PC-9 (cell line): ENCODE results near the gene PCDHGA11. TPM values are rescaled to one million over a fixed set of nuclear protein-coding genes. Genes with fewer than 3 reads are reported as not detected.

Experiments
- BruUV-seq: library from RNA; stranded (reverse); fragments of 400-500 nt; replicated peaks from 2 replicates; lab custom pipeline; 2021; lab: Mats Ljungman, UMichigan
- CTCF ChIA-PET: fragments of 300-600 bp; sonication (Branson Sonifier 250); formaldehyde crosslinking; loops from one replicate; lab custom pipeline; 2022; ENCODE audit warnings: antibody characterized with exemption; lab: Charles Lee
- POLR2A ChIA-PET: fragments of 300-600 bp; sonication (Branson Sonifier 250); formaldehyde crosslinking; loops from one replicate; lab custom pipeline; 2022; ENCODE audit warnings: antibody characterized with exemption; ENCODE audit not compliant: unreplicated experiment; lab: Charles Lee
- DNase-seq, 2 experiments: peaks; one replicate each; pipeline versions ENCODE4 v3.0.0 to v3.0.0-alpha.2; 2015 to 2022; ENCODE audit warnings: mixed read lengths in 1 of 2
- H2AFZ ChIP-seq: fragments of 200-600 bp; sonication (generic); 2 replicates; pipeline ENCODE4 v1.8.1; 2017; ENCODE audit warnings: antibody characterized with exemption
- H3F3A ChIP-seq: fragments of 200-600 bp; sonication (generic); 2 replicates; pipeline ENCODE4 v1.8.1; 2017; ENCODE audit warnings: antibody characterized with exemption, mild to moderate bottlenecking, low read depth; ENCODE audit not compliant: insufficient read depth
- H3K27ac ChIP-seq: fragments of 200-600 bp; sonication (generic); 2 replicates; pipeline ENCODE4 v1.6.1; 2016; ENCODE audit warnings: mixed run types
- H3K27me3 ChIP-seq: fragments of 200-600 bp; sonication (generic); 2 replicates; pipeline ENCODE4 v1.6.1; 2016; ENCODE audit warnings: low read depth, mixed run types; ENCODE audit not compliant: insufficient read depth
- H3K36me3 ChIP-seq: fragments of 200-600 bp; sonication (generic); 2 replicates; pipeline ENCODE4 v1.6.1; 2016; ENCODE audit warnings: low read depth, mixed run types
- H3K4me1 ChIP-seq: fragments of 200-600 bp; sonication (generic); replicated peaks from 2 replicates; pipeline ENCODE4 v1.6.1; 2016; ENCODE audit warnings: mixed run types; ENCODE audit not compliant: insufficient read depth
- H3K4me2 ChIP-seq: fragments of 200-600 bp; sonication (generic); 2 replicates; pipeline ENCODE4 v1.6.1; 2017; ENCODE audit warnings: mixed run types
- H3K4me3 ChIP-seq: fragments of 200-600 bp; sonication (generic); 2 replicates; pipeline ENCODE4 v1.6.1; 2016; ENCODE audit warnings: mixed run types
- H3K79me2 ChIP-seq: fragments of 200-600 bp; sonication (generic); 2 replicates; pipeline ENCODE4 v1.6.1; 2017; ENCODE audit warnings: low read depth, mixed run types
- H3K9me2 ChIP-seq: fragments of 200-600 bp; sonication (generic); 2 replicates; pipeline ENCODE4 v1.8.1; 2017; ENCODE audit warnings: mild to moderate bottlenecking; ENCODE audit not compliant: insufficient read depth
- H3K9me3 ChIP-seq: fragments of 200-600 bp; sonication (generic); 2 replicates; pipeline ENCODE4 v1.8.1; 2016; ENCODE audit warnings: low read depth; ENCODE audit not compliant: insufficient read depth
- H4K20me1 ChIP-seq: fragments of 200-600 bp; sonication (generic); 2 replicates; pipeline ENCODE4 v1.8.1; 2017; ENCODE audit not compliant: insufficient read depth
- EZH2 ChIP-seq: fragments of 200-600 bp; sonication (generic); IDR thresholded peaks from 2 replicates; pipeline ENCODE4 v1.8.0; 2017; ENCODE audit warnings: antibody characterized with exemption, low read depth
- intact Hi-C: fragments of 100-400 bp; cut with micrococcal nuclease; formaldehyde crosslinking; loops from one replicate; pipeline ENCODE4 v1.10.0; 2022; ENCODE audit not compliant: unreplicated experiment
- total RNA-seq: library from RNA; stranded (reverse); gene quantifications from 2 replicates; pipeline ENCODE4 v1.2.3, GENCODE V29; 2021
- TF ChIP-seq, protein P1 (sequence below): fragments of 200-600 bp; sonication (generic); conservative IDR thresholded peaks from 2 replicates; pipeline ENCODE4 v1.6.1; 2017; ENCODE audit warnings: mixed run types, antibody characterized with exemption, mild to moderate bottlenecking, moderate library complexity

The PCDHGA11 gene
- total RNA-seq, 1 experiment from 2014 or later = 0.22 TPM

DNA sequence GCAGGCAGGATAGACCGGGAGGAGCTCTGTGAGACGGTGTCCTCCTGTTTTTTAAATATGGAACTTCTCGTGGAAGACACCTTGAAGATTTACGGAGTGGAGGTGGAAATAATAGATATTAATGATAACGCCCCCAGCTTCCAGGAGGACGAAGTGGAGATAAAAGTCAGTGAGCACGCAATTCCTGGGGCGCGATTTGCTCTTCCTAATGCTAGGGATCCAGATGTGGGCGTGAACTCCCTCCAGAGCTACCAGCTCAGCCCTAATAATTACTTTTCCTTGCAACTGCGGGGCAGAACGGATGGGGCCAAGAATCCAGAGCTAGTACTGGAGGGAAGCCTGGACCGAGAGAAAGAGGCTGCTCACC is 621 bp downstream of the PCDHGA11 start:
- intact Hi-C loops = no loop called here
- no peak overlapping the region for H3K27ac ChIP-seq
- no TSS peak for BruUV-seq
- no peaks in the 10 kb centered on the region for H3F3A ChIP-seq
- peaks cover 30% of the 10 kb centered on the region for H3K27me3 ChIP-seq
- H3K9me2 ChIP-seq = no peaks in the 10 kb centered on the region
- TF ChIP-seq, protein P1, sequence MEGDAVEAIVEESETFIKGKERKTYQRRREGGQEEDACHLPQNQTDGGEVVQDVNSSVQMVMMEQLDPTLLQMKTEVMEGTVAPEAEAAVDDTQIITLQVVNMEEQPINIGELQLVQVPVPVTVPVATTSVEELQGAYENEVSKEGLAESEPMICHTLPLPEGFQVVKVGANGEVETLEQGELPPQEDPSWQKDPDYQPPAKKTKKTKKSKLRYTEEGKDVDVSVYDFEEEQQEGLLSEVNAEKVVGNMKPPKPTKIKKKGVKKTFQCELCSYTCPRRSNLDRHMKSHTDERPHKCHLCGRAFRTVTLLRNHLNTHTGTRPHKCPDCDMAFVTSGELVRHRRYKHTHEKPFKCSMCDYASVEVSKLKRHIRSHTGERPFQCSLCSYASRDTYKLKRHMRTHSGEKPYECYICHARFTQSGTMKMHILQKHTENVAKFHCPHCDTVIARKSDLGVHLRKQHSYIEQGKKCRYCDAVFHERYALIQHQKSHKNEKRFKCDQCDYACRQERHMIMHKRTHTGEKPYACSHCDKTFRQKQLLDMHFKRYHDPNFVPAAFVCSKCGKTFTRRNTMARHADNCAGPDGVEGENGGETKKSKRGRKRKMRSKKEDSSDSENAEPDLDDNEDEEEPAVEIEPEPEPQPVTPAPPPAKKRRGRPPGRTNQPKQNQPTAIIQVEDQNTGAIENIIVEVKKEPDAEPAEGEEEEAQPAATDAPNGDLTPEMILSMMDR = no peak
- TF ChIP-seq EZH2 = no peak
- DNase-seq = no peak
- H3K9me3 ChIP-seq = no peaks in the 10 kb centered on the region
- H3K36me3 ChIP-seq = no peaks in the 10 kb centered on the region
- ChIA-PET POLR2A (interaction anchor here (0.7 kb wide), 1 partner anchor 142 kb away, joined by 7 read pairs; no protein-coding TSS in a partner anchor), CTCF (interaction anchor here (1.2 to 1.8 kb wide), 5 partner anchors 99 to 832 kb away, joined by 4 to 8 read pairs (median 7); no protein-coding TSS in a partner anchor)
- H4K20me1 ChIP-seq = no peaks in the 10 kb centered on the region
- H3K4me2 ChIP-seq = peak overlapping the region; percentile 69
- no peaks in the 10 kb centered on the region for H3K79me2 ChIP-seq
- peak overlapping the region; percentile 63; the same call in 1 of the 2 replicates for H2AFZ ChIP-seq
- H3K4me3 ChIP-seq = peak overlapping the region; percentile 50
- H3K4me1 ChIP-seq = no peaks in the 10 kb centered on the region

DNA sequence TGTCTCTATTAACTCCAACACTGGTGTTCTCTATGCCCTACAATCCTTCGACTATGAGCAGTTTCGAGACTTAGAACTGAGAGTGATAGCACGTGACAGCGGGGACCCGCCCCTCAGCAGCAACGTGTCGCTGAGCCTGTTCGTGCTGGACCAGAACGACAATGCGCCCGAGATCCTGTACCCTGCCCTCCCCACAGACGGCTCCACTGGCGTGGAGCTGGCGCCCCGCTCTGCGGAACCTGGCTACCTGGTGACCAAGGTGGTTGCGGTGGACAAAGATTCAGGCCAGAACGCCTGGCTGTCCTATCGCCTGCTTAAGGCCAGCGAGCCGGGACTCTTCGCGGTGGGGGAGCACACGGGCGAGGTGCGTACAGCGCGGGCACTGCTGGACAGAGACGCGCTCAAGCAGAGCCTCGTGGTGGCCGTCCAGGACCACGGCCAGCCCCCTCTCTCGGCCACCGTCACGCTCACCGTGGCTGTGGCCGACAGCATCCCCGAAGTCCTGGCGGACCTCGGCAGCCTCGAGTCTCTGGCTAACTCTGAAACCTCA is 2.0 kb downstream of the PCDHGA11 start:
- Histone ChIP-seq H3K9me3 (no peaks in the 10 kb centered on the region), H3K9me2 (no peaks in the 10 kb centered on the region), H4K20me1 (no peaks in the 10 kb centered on the region), H3K4me3 (no peak overlapping the region), H2AFZ (no peak overlapping the region), H3K4me1 (no peaks in the 10 kb centered on the region), H3F3A (no peaks in the 10 kb centered on the region), H3K27me3 (peaks cover 38% of the 10 kb centered on the region), H3K79me2 (no peaks in the 10 kb centered on the region), H3K4me2 (no peak overlapping the region), H3K27ac (no peak overlapping the region), H3K36me3 (no peaks in the 10 kb centered on the region)
- no TSS peak for BruUV-seq
- no peak for DNase-seq
- ChIA-PET CTCF (no interaction called here), POLR2A (no interaction called here)
- TF ChIP-seq, protein P1 = no peak
- TF ChIP-seq EZH2 = no peak
- intact Hi-C loops = no loop called here

- Histone ChIP-seq H3K27ac (no peak overlapping the region), H2AFZ (no peak overlapping the region), H3K4me1 (no peaks in the 10 kb centered on the region), H3K27me3 (peaks cover 32% of the 10 kb centered on the region), H3K36me3 (no peaks in the 10 kb centered on the region), H3F3A (no peaks in the 10 kb centered on the region), H3K9me3 (0 out of 2 replicates have a peak, but pooled peaks cover 3% of the 10 kb centered on the region), H3K9me2 (no peaks in the 10 kb centered on the region), H3K4me2 (no peak overlapping the region), H3K79me2 (no peaks in the 10 kb centered on the region), H3K4me3 (no peak overlapping the region), H4K20me1 (no peaks in the 10 kb centered on the region)
- BruUV-seq = no TSS peak
- TF ChIP-seq, protein P1 = no peak
- no peak for TF ChIP-seq EZH2
- no peak for DNase-seq
- intact Hi-C loops = no loop called here
- ChIA-PET POLR2A (no interaction called here), CTCF (no interaction called here)
These were observed 7.1 kb downstream of the PCDHGA11 start for GRCh38 chr5:141427783-141428426.
